Subcutaneous abdominal adipose tissue (tissue), 5 donors: ENCODE measurements around the gene PLXNA1.

Source experiments
- H3K27ac ChIP-seq: one replicate; pipeline ENCODE4 v1.7.0; 2013; ENCODE audit warnings: low read depth, mild to moderate bottlenecking, inconsistent platforms, low read length, moderate library complexity
- H3K27me3 ChIP-seq, 5 donors: one replicate each; pipeline ENCODE4 v1.7.0; 2013; ENCODE audit warnings: low read length in 5 of 5, inconsistent platforms in 1 of 5; ENCODE audit not compliant: control insufficient read depth in 5 of 5, insufficient read depth in 4 of 5
- H3K36me3 ChIP-seq, 5 donors: one replicate each; pipeline ENCODE4 v1.7.0; 2013; ENCODE audit warnings: low read length in 5 of 5; ENCODE audit not compliant: control insufficient read depth in 5 of 5, insufficient read depth in 5 of 5
- H3K4me1 ChIP-seq, 5 donors: one replicate each; pipeline ENCODE4 v1.7.0; 2013; ENCODE audit warnings: low read length in 5 of 5, mild to moderate bottlenecking in 3 of 5, moderate library complexity in 1 of 5; ENCODE audit not compliant: control insufficient read depth in 5 of 5, insufficient read depth in 5 of 5
- H3K4me3 ChIP-seq, 5 donors: one replicate each; pipeline ENCODE4 v1.7.0; 2013; ENCODE audit warnings: low read length in 5 of 5, low read depth in 1 of 5
- H3K9ac ChIP-seq, 5 donors: one replicate each; pipeline ENCODE4 v1.7.0; 2013; ENCODE audit warnings: low read length in 5 of 5, mild to moderate bottlenecking in 4 of 5, moderate library complexity in 3 of 5
- H3K9me3 ChIP-seq, 5 donors: one replicate each; pipeline ENCODE4 v1.7.0; 2013; ENCODE audit warnings: low read length in 5 of 5; ENCODE audit not compliant: control insufficient read depth in 5 of 5
- donor health status: healthy.
- donor health status: healthy.
- donor health status: healthy.
- donor health status: healthy.
- donor health status: healthy.

PLXNA1 gene

GRCh38 chr3:126984391-126985131 is 1.6 kb downstream of the PLXNA1 start:
- Histone ChIP-seq H3K36me3 (peaks cover 0 to 15% (median 11%) of the 10 kb centered on the region in 5 donors), H3K9ac (peak overlapping the region in 4 of 5 donors; percentile 59 to 87 (median 79))

DNA sequence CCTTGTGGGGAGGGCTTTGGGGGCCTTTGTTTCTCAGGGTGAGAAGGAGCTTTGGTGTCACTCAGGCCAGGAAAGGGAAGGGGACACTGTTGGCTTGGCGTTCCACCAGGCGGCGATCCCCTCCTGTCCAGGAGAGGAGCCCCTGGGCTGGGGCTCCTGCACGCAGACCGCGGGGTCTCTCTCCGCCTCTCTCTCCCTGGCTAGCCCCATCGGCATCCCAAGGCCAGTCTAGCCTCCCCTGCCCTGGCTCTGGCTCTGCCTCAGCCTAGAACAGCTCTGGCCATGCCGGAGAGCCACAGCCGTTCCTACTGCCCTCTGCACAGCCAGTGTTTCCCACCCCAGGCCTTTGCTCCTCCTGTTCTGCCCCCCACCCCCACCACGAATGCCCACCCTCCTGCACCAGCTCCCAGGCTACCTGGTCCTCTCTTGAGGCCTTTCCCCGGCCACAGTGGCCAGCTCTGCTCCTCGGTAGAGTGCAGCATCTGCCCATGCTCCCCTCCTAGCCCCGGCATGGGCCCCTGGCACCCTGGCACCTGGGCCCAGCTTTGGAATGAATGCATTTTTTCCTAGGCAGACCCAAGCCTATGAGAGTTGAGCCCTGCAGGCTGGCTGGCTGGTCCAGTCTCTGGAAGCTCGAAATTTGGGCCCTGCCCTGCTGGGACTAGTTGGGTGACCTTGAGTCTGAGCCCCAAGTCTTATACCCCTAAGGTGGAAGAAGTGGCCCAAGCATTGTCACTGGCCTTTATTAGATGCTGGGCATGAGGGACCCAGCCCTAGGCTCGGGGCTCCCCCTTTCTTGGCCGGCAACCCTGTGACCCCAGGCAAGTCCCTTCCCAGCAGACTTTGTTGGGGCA is 2.4 kb downstream of the PLXNA1 start:
- no peak overlapping the region for H3K27ac ChIP-seq
- peak overlapping the region in 2 of 5 donors; percentile 33 to 83 for H3K9ac ChIP-seq
- peak overlapping the region in 1 of 5 donors; percentile 74 for H3K4me3 ChIP-seq
- no peaks in the 10 kb centered on the region for H3K27me3 ChIP-seq
- peaks cover 0 to 23% (median 18%) of the 10 kb centered on the region in 5 donors for H3K36me3 ChIP-seq
- peaks cover 0 to 43% (median 33%) of the 10 kb centered on the region in 5 donors for H3K4me1 ChIP-seq
- H3K9me3 ChIP-seq = no peaks in the 10 kb centered on the region

More at GRCh38 chr3:126984391-126985131, 1.6 kb downstream of the PLXNA1 start:
- H3K4me3 ChIP-seq = peak overlapping the region in 4 of 5 donors; percentile 53 to 74 (median 66)
- no peaks in the 10 kb centered on the region for H3K9me3 ChIP-seq
- no peak overlapping the region for H3K27ac ChIP-seq
- peaks cover 0 to 43% (median 33%) of the 10 kb centered on the region in 5 donors for H3K4me1 ChIP-seq
- H3K27me3 ChIP-seq = no peaks in the 10 kb centered on the region

DNA sequence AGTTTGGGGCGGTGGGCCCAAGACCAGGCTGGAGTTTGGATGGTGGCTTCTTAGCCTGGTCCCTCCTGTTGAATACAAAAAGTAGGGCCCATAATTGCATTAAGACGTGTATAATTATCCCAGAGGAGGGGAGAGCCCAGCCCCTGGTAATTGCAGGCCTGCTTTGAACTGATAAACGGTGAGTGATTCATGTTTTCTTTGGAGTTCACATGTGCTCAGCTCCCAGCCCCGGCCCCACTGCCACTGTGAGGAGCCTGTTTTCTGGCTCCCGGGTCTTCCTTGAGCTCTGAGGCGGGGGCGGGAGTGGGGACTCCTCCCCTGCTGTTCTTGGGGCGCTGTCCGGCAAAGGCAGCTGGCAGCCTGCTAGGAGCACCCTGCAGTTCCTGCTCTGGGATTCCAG is 3.1 kb downstream of the PLXNA1 start:
- Histone ChIP-seq H3K9ac (no peak overlapping the region), H3K9me3 (no peaks in the 10 kb centered on the region), H3K4me1 (peaks cover 0 to 47% (median 33%) of the 10 kb centered on the region in 5 donors), H3K36me3 (peaks cover 0 to 29% (median 21%) of the 10 kb centered on the region in 5 donors), H3K27ac (no peak overlapping the region), H3K4me3 (no peak overlapping the region), H3K27me3 (no peaks in the 10 kb centered on the region)

DNA sequence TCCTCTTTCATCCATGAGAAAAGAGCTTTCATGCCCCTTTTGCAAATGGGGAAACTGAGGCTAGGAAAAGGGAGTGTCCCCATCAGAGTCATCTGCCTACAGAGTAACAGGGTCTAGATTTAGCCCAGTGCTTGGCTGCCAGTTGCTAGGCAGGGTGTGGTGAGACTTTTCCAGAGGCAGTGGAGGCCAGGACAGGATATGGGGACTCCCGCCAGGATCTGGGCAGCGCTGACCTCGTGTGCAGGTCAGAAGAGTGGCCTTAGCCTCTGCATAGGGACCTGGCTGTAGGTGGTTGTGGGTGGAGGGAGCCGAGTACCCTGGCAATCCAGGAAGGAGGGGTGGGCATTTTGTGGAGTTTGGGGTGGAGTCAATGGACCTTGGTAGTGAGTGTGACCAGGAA is 4.2 kb downstream of the PLXNA1 start:
- no peak overlapping the region for H3K4me3 ChIP-seq
- H3K27me3 ChIP-seq = no peaks in the 10 kb centered on the region
- H3K36me3 ChIP-seq = peaks cover 0 to 36% (median 21%) of the 10 kb centered on the region in 5 donors
- H3K9ac ChIP-seq = no peak overlapping the region
- peaks cover 0 to 48% (median 38%) of the 10 kb centered on the region in 5 donors for H3K4me1 ChIP-seq
- no peaks in the 10 kb centered on the region for H3K9me3 ChIP-seq
- H3K27ac ChIP-seq = no peak overlapping the region

GRCh38 chr3:126987596-126987995 is 4.7 kb downstream of the PLXNA1 start:
- peaks cover 0 to 36% (median 21%) of the 10 kb centered on the region in 5 donors for H3K36me3 ChIP-seq
- peak overlapping the region in 1 of 5 donors; percentile 20 for H3K9ac ChIP-seq
- no peaks in the 10 kb centered on the region for H3K9me3 ChIP-seq
- no peak overlapping the region for H3K4me3 ChIP-seq
- no peak overlapping the region for H3K27ac ChIP-seq
- H3K4me1 ChIP-seq = peaks cover 0 to 48% (median 35%) of the 10 kb centered on the region in 5 donors
- H3K27me3 ChIP-seq = no peaks in the 10 kb centered on the region

- Histone ChIP-seq H3K9me3 (no peaks in the 10 kb centered on the region), H3K36me3 (peaks cover 0 to 41% (median 21%) of the 10 kb centered on the region in 5 donors), H3K9ac (no peak overlapping the region), H3K4me3 (no peak overlapping the region), H3K4me1 (peaks cover 0 to 54% (median 42%) of the 10 kb centered on the region in 5 donors), H3K27ac (no peak overlapping the region), H3K27me3 (no peaks in the 10 kb centered on the region)
Measured at GRCh38 chr3:126988451-126989021, 5.6 kb downstream of the PLXNA1 start.

DNA sequence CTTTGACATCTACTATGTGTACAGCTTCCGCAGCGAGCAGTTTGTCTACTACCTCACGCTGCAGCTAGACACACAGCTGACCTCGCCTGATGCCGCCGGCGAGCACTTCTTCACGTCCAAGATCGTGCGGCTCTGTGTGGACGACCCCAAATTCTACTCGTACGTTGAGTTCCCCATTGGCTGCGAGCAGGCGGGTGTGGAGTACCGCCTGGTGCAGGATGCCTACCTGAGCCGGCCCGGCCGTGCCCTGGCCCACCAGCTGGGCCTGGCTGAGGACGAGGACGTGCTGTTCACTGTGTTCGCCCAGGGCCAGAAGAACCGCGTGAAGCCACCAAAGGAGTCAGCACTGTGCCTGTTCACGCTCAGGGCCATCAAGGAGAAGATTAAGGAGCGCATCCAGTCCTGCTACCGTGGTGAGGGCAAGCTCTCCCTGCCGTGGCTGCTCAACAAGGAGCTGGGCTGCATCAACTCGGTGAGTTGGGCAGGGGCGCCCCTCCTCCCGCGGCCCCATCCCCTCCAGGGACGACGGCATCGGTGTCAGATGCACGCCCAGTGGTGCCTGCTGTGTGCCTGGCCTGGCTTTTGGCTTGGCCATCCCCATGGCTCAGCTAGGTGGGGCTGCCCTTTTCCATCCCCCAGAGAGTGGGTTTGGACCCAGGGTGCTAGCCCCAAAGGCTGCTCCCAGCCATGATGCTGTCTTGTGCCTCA is 6.6 kb downstream of the PLXNA1 start:
- H3K9ac ChIP-seq = no peak overlapping the region
- no peak overlapping the region for H3K27ac ChIP-seq
- H3K4me3 ChIP-seq = no peak overlapping the region
- H3K36me3 ChIP-seq = peaks cover 0 to 41% (median 21%) of the 10 kb centered on the region in 5 donors
- H3K27me3 ChIP-seq = no peaks in the 10 kb centered on the region
- peaks cover 7 to 55% (median 43%) of the 10 kb centered on the region in 5 donors for H3K4me1 ChIP-seq
- no peaks in the 10 kb centered on the region for H3K9me3 ChIP-seq

- no peak overlapping the region for H3K27ac ChIP-seq
- H3K9ac ChIP-seq = no peak overlapping the region
- H3K36me3 ChIP-seq = peaks cover 0 to 43% (median 21%) of the 10 kb centered on the region in 5 donors
- no peaks in the 10 kb centered on the region for H3K9me3 ChIP-seq
- peaks cover 7 to 55% (median 43%) of the 10 kb centered on the region in 5 donors for H3K4me1 ChIP-seq
- H3K27me3 ChIP-seq = no peaks in the 10 kb centered on the region
- no peak overlapping the region for H3K4me3 ChIP-seq
Measured at GRCh38 chr3:126990024-126990700, 7.2 kb downstream of the PLXNA1 start.

- H3K4me3 ChIP-seq = no peak overlapping the region
- no peak overlapping the region for H3K27ac ChIP-seq
- H3K27me3 ChIP-seq = no peaks in the 10 kb centered on the region
- H3K9ac ChIP-seq = no peak overlapping the region
- H3K9me3 ChIP-seq = no peaks in the 10 kb centered on the region
- peaks cover 7 to 53% (median 37%) of the 10 kb centered on the region in 5 donors for H3K4me1 ChIP-seq
- H3K36me3 ChIP-seq = peaks cover 0 to 43% (median 21%) of the 10 kb centered on the region in 5 donors
Measured at GRCh38 chr3:126990890-126991289, 8.0 kb downstream of the PLXNA1 start.
